Endodermal cell (in vitro differentiated cells): Measurements from ENCODE around the gene VAV2. TPM values are rescaled to one million over a fixed set of nuclear protein-coding genes. Genes with fewer than 3 reads are reported as not detected.

ENCODE experiments used
- DNase-seq: peaks from one replicate; pipeline ENCODE4 v3.0.0-alpha.2; 2017
- H3K27ac ChIP-seq: 2 replicates; pipeline ENCODE4 v1.5.1; 2013; ENCODE audit warnings: mild to moderate bottlenecking, low read depth, low read length, moderate library complexity
- H3K27me3 ChIP-seq: 2 replicates; pipeline ENCODE4 v1.6.1; 2013; ENCODE audit warnings: mild to moderate bottlenecking, low read length, moderate library complexity; ENCODE audit not compliant: insufficient read depth, control insufficient read depth, poor library complexity, severe bottlenecking
- H3K36me3 ChIP-seq: 2 replicates; pipeline ENCODE4 v1.7.0; 2013; ENCODE audit warnings: mild to moderate bottlenecking, low read length, moderate library complexity; ENCODE audit not compliant: control insufficient read depth, insufficient read depth
- H3K4me1 ChIP-seq: one replicate; pipeline ENCODE4 v1.7.0; 2013; ENCODE audit warnings: low read length; ENCODE audit not compliant: control insufficient read depth, insufficient read depth
- H3K4me3 ChIP-seq: 2 replicates; pipeline ENCODE4 v1.5.1; 2013; ENCODE audit warnings: mild to moderate bottlenecking, low read length, moderate library complexity
- H3K9ac ChIP-seq: 2 replicates; pipeline ENCODE4 v1.6.1; 2013; ENCODE audit warnings: mild to moderate bottlenecking, low read length, moderate library complexity; ENCODE audit not compliant: poor library complexity, severe bottlenecking; ENCODE audit errors: extremely low read depth
- H3K9me3 ChIP-seq: 2 replicates; pipeline ENCODE4 v1.6.1; 2013; ENCODE audit warnings: mild to moderate bottlenecking, low read length, moderate library complexity; ENCODE audit not compliant: control insufficient read depth
- H3K27ac Mint-ChIP-seq: 2 replicates; pipeline ENCODE4 v1.8.0; 2020; ENCODE audit warnings: mixed read lengths
- H3K27me3 Mint-ChIP-seq: 2 replicates; pipeline ENCODE4 v1.8.0; 2021; ENCODE audit warnings: mild to moderate bottlenecking, mixed read lengths; ENCODE audit not compliant: insufficient read depth
- H3K36me3 Mint-ChIP-seq: 2 replicates; pipeline ENCODE4 v1.8.0; 2020; ENCODE audit warnings: low read depth, mixed read lengths
- H3K4me1 Mint-ChIP-seq: 2 replicates; pipeline ENCODE4 v1.8.0; 2020; ENCODE audit warnings: mixed read lengths
- H3K4me3 Mint-ChIP-seq: 2 replicates; pipeline ENCODE4 v1.8.0; 2020; ENCODE audit warnings: mild to moderate bottlenecking, moderate library complexity, mixed read lengths
- H3K9me3 Mint-ChIP-seq: 2 replicates; pipeline ENCODE4 v1.8.0; 2020; ENCODE audit warnings: mild to moderate bottlenecking, mixed read lengths
- CTCF ChIP-seq: fragments of 200-600 bp; sonication (generic); conservative IDR thresholded peaks from 2 replicates; pipeline ENCODE4 v1.5.0; 2021; ENCODE audit warnings: antibody characterized with exemption, mild to moderate bottlenecking
- WGBS, 2 experiments: methylation state at CpG; one replicate each; pipeline versions ENCODE4 v1.1.5 to v1.1.7; 2013; ENCODE audit warnings: missing lambda C conversion rate in 2 of 2, mixed read lengths in 1 of 2; ENCODE audit not compliant: insufficient coverage in 1 of 2, insufficient read length in 1 of 2; 5-methylcytosine and 5-hydroxymethylcytosine counted together
- total RNA-seq, 2 donors: library from RNA; stranded (reverse); fragmentation: NEBNext Ultra II Directional in 1 of 2; extraction: Animal tissue kit (Norgen Biotek cat#: 25700) in 1 of 2; gene quantifications; 2 replicates in 1 of 2; 3 replicates in 1 of 2; pipeline ENCODE4 v1.2.1, GENCODE V29; 2021

The VAV2 gene
- total RNA-seq, 2 donors from 2014 or later, result 29.8 to 35.9 TPM

DNA sequence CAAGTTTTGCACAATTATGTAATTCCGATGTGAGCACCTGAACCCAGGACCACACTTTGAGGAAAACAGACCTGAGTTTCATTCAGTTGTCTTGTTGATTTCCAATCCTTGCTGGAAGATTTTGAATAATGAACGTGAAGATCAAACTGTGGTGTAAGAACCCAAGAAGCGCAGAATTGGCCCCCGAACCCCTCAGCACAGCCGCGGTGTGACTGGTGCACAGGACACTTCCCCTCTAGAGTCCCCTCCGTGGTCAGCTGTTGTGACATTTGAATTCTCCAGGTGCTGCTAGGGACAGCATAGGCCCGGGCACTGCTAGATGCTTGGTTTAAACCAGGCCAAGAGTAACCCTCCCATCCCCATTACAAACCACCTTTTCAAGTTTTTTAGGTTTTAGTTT, 34.9 kb upstream of the VAV2 start:
- TF ChIP-seq CTCF, result no peak
- H3K27me3 ChIP-seq, result no peaks in the 10 kb centered on the region
- H3K36me3 ChIP-seq, result peaks cover 12% of the 10 kb centered on the region
- peaks cover 2% of the 10 kb centered on the region for H3K4me1 Mint-ChIP-seq
- no peak overlapping the region for H3K9ac ChIP-seq
- no peak overlapping the region for H3K4me3 ChIP-seq
- no peaks in the 10 kb centered on the region for H3K9me3 Mint-ChIP-seq
- H3K4me3 Mint-ChIP-seq, result peak overlapping the region; percentile 67
- peaks cover 19% of the 10 kb centered on the region for H3K36me3 Mint-ChIP-seq
- no peaks in the 10 kb centered on the region for H3K9me3 ChIP-seq
- H3K27me3 Mint-ChIP-seq, result no peaks in the 10 kb centered on the region
- H3K27ac Mint-ChIP-seq, result no peak overlapping the region
- H3K27ac ChIP-seq, result no peak overlapping the region
- 94 to 97% methylated on average over 6 to 8 of the region's 8 CpGs for WGBS, 2 experiments
- no peaks in the 10 kb centered on the region for H3K4me1 ChIP-seq
- DNase-seq, result no peak

- no peak overlapping the region for H3K9ac ChIP-seq
Measured at GRCh38 chr9:134026581-134026980, 34.5 kb upstream of the VAV2 start.

DNA sequence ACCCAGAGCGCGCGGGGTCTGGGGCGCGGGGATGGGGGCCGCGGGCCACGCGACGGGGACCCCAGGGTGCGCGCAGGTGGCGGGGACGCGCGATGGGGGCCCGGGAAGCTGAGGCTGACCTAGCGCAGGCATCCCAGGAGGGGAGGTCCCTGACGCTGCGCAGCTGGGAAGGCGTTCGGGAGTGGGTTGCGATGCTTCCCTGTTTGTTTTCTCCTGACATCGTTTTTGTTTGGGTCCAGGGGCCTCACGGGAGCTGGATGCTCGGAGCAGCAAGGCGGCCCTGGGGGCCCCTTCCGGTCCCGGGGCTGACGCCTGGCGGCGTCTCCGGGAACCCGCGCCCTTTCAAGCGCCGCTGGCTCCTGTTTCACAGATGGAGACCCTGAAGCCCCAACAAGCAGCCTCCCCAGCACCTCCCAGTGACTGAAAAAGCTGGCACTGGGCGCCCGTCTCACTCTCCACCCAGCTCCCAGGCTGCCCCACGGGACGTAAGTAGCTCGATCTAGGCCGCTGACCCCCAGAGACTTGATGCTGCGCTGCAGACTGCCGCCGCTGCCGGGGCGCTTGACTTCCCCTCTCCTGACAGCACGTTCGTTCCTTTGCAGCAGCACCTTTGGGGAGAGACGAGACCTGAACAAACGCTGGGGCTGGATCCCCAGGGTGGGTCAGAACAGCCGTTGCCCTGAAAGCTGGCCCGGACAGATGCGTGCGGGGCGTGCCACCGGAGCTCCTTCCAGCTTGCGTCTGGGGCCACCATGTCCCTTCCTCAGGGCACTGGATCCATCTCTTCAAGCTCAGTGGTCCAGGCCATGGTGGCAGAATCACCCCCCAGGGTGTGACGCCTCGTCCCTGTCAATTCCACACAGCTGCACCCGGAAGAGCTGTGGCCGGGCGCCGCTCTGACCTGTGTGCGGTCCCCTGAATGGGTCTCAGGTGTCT, 33.8 kb upstream of the VAV2 start:
- DNase-seq, result peak; percentile 85
- Histone ChIP-seq H3K9ac (peak overlapping the region; percentile 55), H3K4me3 (peak overlapping the region; percentile 86), H3K36me3 (peaks cover 7% of the 10 kb centered on the region), H3K4me1 (no peaks in the 10 kb centered on the region), H3K27me3 (no peaks in the 10 kb centered on the region), H3K9me3 (no peaks in the 10 kb centered on the region), H3K27ac (peak overlapping the region; percentile 73)
- no peaks in the 10 kb centered on the region for H3K9me3 Mint-ChIP-seq
- H3K4me3 Mint-ChIP-seq, result peak overlapping the region; percentile 67
- peaks cover 2% of the 10 kb centered on the region for H3K4me1 Mint-ChIP-seq
- H3K27me3 Mint-ChIP-seq, result no peaks in the 10 kb centered on the region
- H3K36me3 Mint-ChIP-seq, result peaks cover 15% of the 10 kb centered on the region
- H3K27ac Mint-ChIP-seq, result no peak overlapping the region
- peak; percentile 70 for TF ChIP-seq CTCF
- WGBS, 2 experiments, result 19 to 28% methylated on average over 43 to 66 of the region's 66 CpGs

More at GRCh38 chr9:134026581-134026980, 34.5 kb upstream of the VAV2 start:
- peaks cover 19% of the 10 kb centered on the region for H3K36me3 Mint-ChIP-seq
- no peak for TF ChIP-seq CTCF
- 89 to 90% methylated on average over 16 to 18 of the region's 18 CpGs for WGBS, 2 experiments
- Histone ChIP-seq H3K27ac (no peak overlapping the region), H3K27me3 (no peaks in the 10 kb centered on the region), H3K36me3 (peaks cover 9% of the 10 kb centered on the region), H3K9me3 (no peaks in the 10 kb centered on the region), H3K4me1 (no peaks in the 10 kb centered on the region), H3K4me3 (peak overlapping the region; percentile 86)
- no peaks in the 10 kb centered on the region for H3K9me3 Mint-ChIP-seq
- peak overlapping the region; percentile 67 for H3K4me3 Mint-ChIP-seq
- H3K27me3 Mint-ChIP-seq, result no peaks in the 10 kb centered on the region
- H3K4me1 Mint-ChIP-seq, result peaks cover 2% of the 10 kb centered on the region
- no peak overlapping the region for H3K27ac Mint-ChIP-seq
- peak; percentile 49 for DNase-seq
